ENCODE results near the gene RAB40A. TPM values are rescaled to one million over a fixed set of nuclear protein-coding genes. Genes with fewer than 3 reads are reported as not detected.

RAB40A gene
- total and polyA plus RNA-seq, 2 donors (not counting 1 experiment from before 2014, with no cell fraction given), result 0.15 to 0.67 TPM

GRCh38 chrX:103488332-103488731, 31.0 kb downstream of the RAB40A start:
- Mint-ChIP-seq H3K27me3 (no peaks in the 10 kb centered on the region), H3K4me3 (no peak overlapping the region), H3K9me3 (ENCODE audit: insufficient read depth) (no peaks in the 10 kb centered on the region), H3K27ac (no peak overlapping the region), H3K4me1 (no peaks in the 10 kb centered on the region)
- no peaks in the 10 kb centered on the region for H3K79me2 ChIP-seq (ENCODE audit: control insufficient read depth, insufficient read depth, low read length)
- ChIA-PET CTCF (no interaction called here), POLR2A (no interaction called here)
- no peaks in the 10 kb centered on the region for H3K9me3 ChIP-seq (ENCODE audit: control extremely low read depth in 1 of 3, control insufficient read depth in 2 of 3, insufficient read depth in 1 of 3, low read length in 2 of 3)
- WGBS (ENCODE audit: insufficient coverage), result no CpG with 5 or more reads among the region's 4 CpGs
- DNase-seq (no peak), ATAC-seq (ENCODE audit: low read depth) (no peak)
- TF ChIP-seq CTCF (IDR thresholded peaks at IDR 0.05), result peak; percentile 34
- TF ChIP-seq EZH2 (IDR thresholded peaks at IDR 0.05; ENCODE audit: borderline replicate concordance, insufficient read depth, low read depth, low read length, poor library complexity, severe bottlenecking), result no peak
- H4K20me1 ChIP-seq (ENCODE audit: control insufficient read depth, insufficient read depth, low read length, poor library complexity, severe bottlenecking), result no peaks in the 10 kb centered on the region
- H3K27ac ChIP-seq (ENCODE audit: low read length in 2 of 2), result no peak overlapping the region
- H3K27me3 ChIP-seq (replicated peaks in 1 of 4; ENCODE audit: control extremely low read depth in 1 of 4, control insufficient read depth in 3 of 4, insufficient read depth in 4 of 4, low read length in 3 of 4), result no peaks in the 10 kb centered on the region
- H3K4me2 ChIP-seq (replicated peaks; ENCODE audit: low read depth, low read length, poor library complexity, severe bottlenecking), result no peak overlapping the region
- H3K9ac ChIP-seq (ENCODE audit: low read length), result no peak overlapping the region
- no peaks in the 10 kb centered on the region for H3K4me1 ChIP-seq (ENCODE audit: control insufficient read depth in 2 of 2, insufficient read depth in 2 of 2, low read length in 2 of 2)
- H3K4me3 ChIP-seq (ENCODE audit: control extremely low read depth in 1 of 5, extremely low read depth in 1 of 5, insufficient read depth in 1 of 5, low read depth in 2 of 5, low read length in 4 of 5), result no peak overlapping the region
- intact Hi-C loops (cut with micrococcal nuclease), result no loop called here
- no peaks in the 10 kb centered on the region for H3K36me3 ChIP-seq (replicated peaks in 1 of 2; ENCODE audit: control extremely low read depth in 1 of 2, control insufficient read depth in 1 of 2, extremely low read depth in 1 of 2, insufficient read depth in 2 of 2, low read length in 1 of 2)
- no peak overlapping the region for H2AFZ ChIP-seq (ENCODE audit: insufficient read depth, low read depth, low read length, poor library complexity, severe bottlenecking)

- Histone ChIP-seq H3K27ac (ENCODE audit: low read length in 2 of 2) (no peak overlapping the region), H3K9me3 (ENCODE audit: control extremely low read depth in 1 of 3, control insufficient read depth in 2 of 3, insufficient read depth in 1 of 3, low read length in 2 of 3) (no peaks in the 10 kb centered on the region), H3K4me1 (ENCODE audit: control insufficient read depth in 2 of 2, insufficient read depth in 2 of 2, low read length in 2 of 2) (no peaks in the 10 kb centered on the region), H3K36me3 (replicated peaks in 1 of 2; ENCODE audit: control extremely low read depth in 1 of 2, control insufficient read depth in 1 of 2, extremely low read depth in 1 of 2, insufficient read depth in 2 of 2, low read length in 1 of 2) (no peaks in the 10 kb centered on the region), H3K9ac (ENCODE audit: low read length) (no peak overlapping the region), H3K4me3 (ENCODE audit: control extremely low read depth in 1 of 5, extremely low read depth in 1 of 5, insufficient read depth in 1 of 5, low read depth in 2 of 5, low read length in 4 of 5) (no peak overlapping the region), H4K20me1 (ENCODE audit: control insufficient read depth, insufficient read depth, low read length, poor library complexity, severe bottlenecking) (no peaks in the 10 kb centered on the region), H3K4me2 (replicated peaks; ENCODE audit: low read depth, low read length, poor library complexity, severe bottlenecking) (no peak overlapping the region), H3K27me3 (replicated peaks in 1 of 4; ENCODE audit: control extremely low read depth in 1 of 4, control insufficient read depth in 3 of 4, insufficient read depth in 4 of 4, low read length in 3 of 4) (no peaks in the 10 kb centered on the region), H2AFZ (ENCODE audit: insufficient read depth, low read depth, low read length, poor library complexity, severe bottlenecking) (no peak overlapping the region), H3K79me2 (ENCODE audit: control insufficient read depth, insufficient read depth, low read length) (no peaks in the 10 kb centered on the region)
- H3K27ac Mint-ChIP-seq, result no peak overlapping the region
- H3K4me3 Mint-ChIP-seq, result no peak overlapping the region
- H3K27me3 Mint-ChIP-seq, result no peaks in the 10 kb centered on the region
- ChIA-PET CTCF (interaction anchor here (1.2 kb wide), 1 partner anchor 140 kb away, joined by 3 read pairs; no protein-coding TSS in a partner anchor), POLR2A (no interaction called here)
- WGBS (ENCODE audit: insufficient coverage), result no CpG with 5 or more reads among the region's 4 CpGs
- no peak for ATAC-seq (ENCODE audit: low read depth)
- TF ChIP-seq CTCF (IDR thresholded peaks at IDR 0.05) (no peak), EZH2 (IDR thresholded peaks at IDR 0.05; ENCODE audit: borderline replicate concordance, insufficient read depth, low read depth, low read length, poor library complexity, severe bottlenecking) (no peak)
- intact Hi-C loops (cut with micrococcal nuclease), result no loop called here
- no peaks in the 10 kb centered on the region for H3K9me3 Mint-ChIP-seq (ENCODE audit: insufficient read depth)
- DNase-seq, result no peak
- H3K4me1 Mint-ChIP-seq, result no peaks in the 10 kb centered on the region
Measured at GRCh38 chrX:103483720-103484119, 35.6 kb downstream of the RAB40A start.
